Keratinocyte (primary cell): ENCODE results near the gene DDX60. TPM values are rescaled to one million over a fixed set of nuclear protein-coding genes. Genes with fewer than 3 reads are reported as not detected.

Experiments used
- DNase-seq: peaks from one replicate; pipeline ENCODE4 v3.0.0-alpha.2; 2011; ENCODE audit warnings: low read depth, missing footprints, low spot score
- FAIRE-seq: peaks from 2 replicates; lab custom pipeline; 2011; peaks lifted over from hg19 to GRCh38; lab: Jason Lieb, UNC
- H2AFZ ChIP-seq: 2 replicates; pipeline ENCODE4 v1.6.0; 2012; ENCODE audit warnings: low read length, control low read depth, inconsistent platforms; ENCODE audit not compliant: control insufficient read depth
- H3K27ac ChIP-seq: 2 replicates; pipeline ENCODE4 v1.5.1; 2011; ENCODE audit warnings: low read length; ENCODE audit not compliant: control insufficient read depth, insufficient read depth
- H3K27me3 ChIP-seq: 3 replicates; pipeline ENCODE4 v1.6.0; 2011; ENCODE audit warnings: low read length; ENCODE audit not compliant: control insufficient read depth, insufficient read depth; ENCODE audit errors: extremely low read depth
- H3K36me3 ChIP-seq, 2 experiments: 2 replicates in 1 of 2; 3 replicates in 1 of 2; pipeline ENCODE4 v1.5.1; 2011; ENCODE audit warnings: low read length in 2 of 2, mild to moderate bottlenecking in 1 of 2; ENCODE audit not compliant: control insufficient read depth in 2 of 2, insufficient read depth in 2 of 2; ENCODE audit errors: extremely low read depth in 1 of 2
- H3K4me1 ChIP-seq: 3 replicates; pipeline ENCODE4 v1.5.1; 2011; ENCODE audit warnings: low read length; ENCODE audit not compliant: control insufficient read depth, insufficient read depth; ENCODE audit errors: extremely low read depth
- H3K4me2 ChIP-seq: 3 replicates; pipeline ENCODE4 v1.6.0; 2011; ENCODE audit warnings: low read depth, low read length; ENCODE audit not compliant: control insufficient read depth, insufficient read depth; ENCODE audit errors: extremely low read depth
- H3K4me3 ChIP-seq, 3 experiments: fragments of 200-600 bp in 1 of 3; sonication (generic) in 1 of 3; 2 replicates in 2 of 3; 3 replicates in 1 of 3; pipeline ENCODE4 v1.5.1; 2011 to 2016; ENCODE audit warnings: low read length in 3 of 3, mild to moderate bottlenecking in 3 of 3, control low read depth in 2 of 3, inconsistent platforms in 1 of 3, low read depth in 1 of 3, mixed read lengths in 1 of 3, mixed run types in 1 of 3, moderate library complexity in 1 of 3; ENCODE audit not compliant: control insufficient read depth in 2 of 3, insufficient read depth in 2 of 3; ENCODE audit errors: extremely low read depth in 1 of 3
- H3K79me2 ChIP-seq: 2 replicates; pipeline ENCODE4 v1.6.0; 2012; ENCODE audit warnings: low read length; ENCODE audit not compliant: control insufficient read depth, insufficient read depth
- H3K9ac ChIP-seq: 3 replicates; pipeline ENCODE4 v1.6.0; 2011; ENCODE audit warnings: low read length; ENCODE audit not compliant: control insufficient read depth, insufficient read depth; ENCODE audit errors: extremely low read depth
- H3K9me1 ChIP-seq: 3 replicates; pipeline ENCODE4 v1.6.0; 2011; ENCODE audit warnings: low read length; ENCODE audit not compliant: control insufficient read depth, insufficient read depth; ENCODE audit errors: extremely low read depth
- H3K9me3 ChIP-seq: 2 replicates; pipeline ENCODE4 v1.5.1; 2012; ENCODE audit warnings: low read depth, low read length; ENCODE audit not compliant: control insufficient read depth
- H4K20me1 ChIP-seq: 3 replicates; pipeline ENCODE4 v1.6.0; 2011; ENCODE audit warnings: low read length; ENCODE audit not compliant: control insufficient read depth, insufficient read depth; ENCODE audit errors: extremely low read depth
- CTCF ChIP-seq, 3 experiments: IDR thresholded peaks in 1 of 3; conservative IDR thresholded peaks in 1 of 3; optimal IDR thresholded peaks in 1 of 3; 2 replicates in 2 of 3; 3 replicates in 1 of 3; pipeline versions ENCODE3 to v1.5.1; 2011; ENCODE audit warnings: low read length in 3 of 3, mild to moderate bottlenecking in 3 of 3, moderate library complexity in 2 of 3, control low read depth in 1 of 3, inconsistent platforms in 1 of 3; ENCODE audit not compliant: insufficient read depth in 2 of 3; ENCODE audit errors: extremely low read depth in 1 of 3
- EZH2 ChIP-seq: IDR thresholded peaks from one replicate; pipeline ENCODE4 v1.6.1; 2012; ENCODE audit warnings: inconsistent platforms, mild to moderate bottlenecking, low read length, moderate library complexity
- dilution Hi-C: fragments of 300-500 bp; cut with MboI; formaldehyde crosslinking; loops from one replicate; pipeline ENCODE4 v1.7.0; 2020; ENCODE audit warnings: low sequenced_read_pairs; ENCODE audit not compliant: extremely low pct_ligation_motif_present
- polyA plus RNA-seq, 5 experiments: library from polyadenylated mRNA; depleted of rRNA in 3 of 5; stranded (reverse) in 3 of 5; stranded (forward) in 1 of 5; unstranded in 1 of 5; fragments of >200 nt; gene quantifications; 1 replicate in 1 of 5; 2 replicates in 3 of 5; 3 replicates in 1 of 5; pipeline versions ENCODE4 v1.2.1 to v1.2.3, GENCODE V29; 2011 to 2012; ENCODE audit warnings: missing spikeins in 2 of 5, low read depth in 1 of 5, low replicate concordance in 1 of 5

The DDX60 gene
- polyA plus RNA-seq, 1 donor (not counting 4 experiments of a cell fraction or from before 2014, with no cell fraction given), result 44.6 TPM

DNA sequence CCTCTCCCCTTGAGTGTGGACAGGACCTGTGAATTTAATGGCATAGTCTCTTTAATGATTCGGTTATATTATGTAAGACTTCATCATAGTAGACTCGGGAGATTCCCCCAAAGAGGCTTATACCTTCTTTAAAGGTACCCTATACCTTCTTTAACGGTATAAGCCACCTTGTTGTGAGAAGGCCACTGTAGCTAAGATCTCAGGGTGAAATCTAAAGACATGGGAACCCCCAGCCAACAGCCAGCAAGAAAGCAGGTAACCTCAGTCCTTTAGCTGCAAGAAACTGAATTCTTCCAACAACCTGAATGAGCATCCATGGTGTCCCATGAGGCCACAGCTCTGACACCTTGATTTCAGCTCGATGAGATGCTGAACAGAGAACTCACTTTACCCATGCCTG lies 931 bp downstream of the DDX60 start:
- peak overlapping the region; percentile 45 for H2AFZ ChIP-seq
- H3K79me2 ChIP-seq, result no peaks in the 10 kb centered on the region
- peak overlapping the region; percentile 90 for H3K27ac ChIP-seq
- H3K4me3 ChIP-seq, result peak overlapping the region; percentile 57 to 86 (median 80)
- dilution Hi-C loops, result no loop called here
- no peaks in the 10 kb centered on the region for H3K9me3 ChIP-seq
- H3K4me2 ChIP-seq, result peak overlapping the region; percentile 90
- no peaks in the 10 kb centered on the region for H3K36me3 ChIP-seq
- TF ChIP-seq EZH2 (no peak), CTCF (optimal IDR thresholded peaks at IDR 0.05 in 1 of 3, IDR thresholded peaks at IDR 0.05 in 1 of 3, conservative IDR thresholded peaks at IDR 0.05 in 1 of 3; ENCODE audit: extremely low read depth in 1 of 3, insufficient read depth in 2 of 3, low read length in 3 of 3) (no peak)
- FAIRE-seq, result peak; percentile 67
- H3K9ac ChIP-seq, result peak overlapping the region; percentile 94
- H4K20me1 ChIP-seq, result no peaks in the 10 kb centered on the region
- H3K9me1 ChIP-seq, result no peaks in the 10 kb centered on the region
- H3K27me3 ChIP-seq, result no peaks in the 10 kb centered on the region
- H3K4me1 ChIP-seq, result peaks cover 13% of the 10 kb centered on the region
- DNase-seq, result no peak

DNA sequence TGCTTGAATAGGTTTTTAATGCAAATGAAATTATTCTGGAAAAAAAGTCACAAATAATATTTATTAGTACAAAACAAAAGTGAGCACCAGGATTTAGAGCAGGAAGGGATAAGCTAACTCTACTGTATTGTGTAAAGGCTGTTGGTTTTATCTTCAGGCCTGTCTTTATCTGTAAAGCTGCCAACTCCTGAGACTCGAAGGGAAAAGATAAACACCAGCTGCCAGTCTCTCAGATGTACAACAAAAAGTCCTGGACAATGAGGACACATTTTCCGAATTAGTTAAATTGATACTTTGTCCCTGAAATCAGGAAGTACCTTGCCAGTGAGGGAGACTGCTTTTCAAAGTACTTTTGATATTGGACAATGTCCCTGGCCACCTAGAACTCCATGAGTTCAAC lies 8.8 kb downstream of the DDX60 start:
- FAIRE-seq (no peak), DNase-seq (no peak)
- no peaks in the 10 kb centered on the region for H4K20me1 ChIP-seq
- H3K27ac ChIP-seq, result no peak overlapping the region
- no peak overlapping the region for H3K9ac ChIP-seq
- dilution Hi-C loops, result no loop called here
- H3K9me1 ChIP-seq, result no peaks in the 10 kb centered on the region
- H3K4me3 ChIP-seq, result no peak overlapping the region
- peaks cover 2 to 3% of the 10 kb centered on the region in 2 experiments for H3K36me3 ChIP-seq
- H3K9me3 ChIP-seq, result no peaks in the 10 kb centered on the region
- TF ChIP-seq EZH2 (no peak), CTCF (optimal IDR thresholded peaks at IDR 0.05 in 1 of 3, IDR thresholded peaks at IDR 0.05 in 1 of 3, conservative IDR thresholded peaks at IDR 0.05 in 1 of 3; ENCODE audit: extremely low read depth in 1 of 3, insufficient read depth in 2 of 3, low read length in 3 of 3) (no peak)
- no peaks in the 10 kb centered on the region for H3K27me3 ChIP-seq
- no peak overlapping the region for H2AFZ ChIP-seq
- no peaks in the 10 kb centered on the region for H3K79me2 ChIP-seq
- H3K4me2 ChIP-seq, result no peak overlapping the region
- no peaks in the 10 kb centered on the region for H3K4me1 ChIP-seq
